ENCODE data around the gene FOXRED1.
"Not testable (repeated sequence)": the region's sequence is repeated elsewhere in the genome, so short reads cannot be mapped to it uniquely, and the experiment has no call there.

FOXRED1 gene

GRCh38 chr11:126308271-126308671, 39.3 kb downstream of the FOXRED1 start:
- DNase-seq (ENCODE audit: low read depth, low spot score): no peak
- H3K4me3 ChIP-seq (ENCODE audit: low read length): no peak overlapping the region

- not testable (repeated sequence) for DNase-seq (ENCODE audit: low read depth, low spot score); H3K4me3 ChIP-seq (ENCODE audit: low read length)
Measured at GRCh38 chr11:126308771-126309170, 39.8 kb downstream of the FOXRED1 start.

GRCh38 chr11:126310200-126310991, 41.4 kb downstream of the FOXRED1 start:
- no peak overlapping the region for H3K4me3 ChIP-seq (ENCODE audit: low read length)
- no peak for DNase-seq (ENCODE audit: low read depth, low spot score)

GRCh38 chr11:126310992-126311310, 42.0 kb downstream of the FOXRED1 start:
- no peak for DNase-seq (ENCODE audit: low read depth, low spot score)
- H3K4me3 ChIP-seq (ENCODE audit: low read length): no peak overlapping the region

- no peak for DNase-seq (ENCODE audit: low read depth, low spot score)
- H3K4me3 ChIP-seq (ENCODE audit: low read length): no peak overlapping the region
Measured at GRCh38 chr11:126311401-126312291, 42.7 kb downstream of the FOXRED1 start.

GRCh38 chr11:126312961-126313360, 44.0 kb downstream of the FOXRED1 start:
- no peak overlapping the region for H3K4me3 ChIP-seq (ENCODE audit: low read length)
- no peak for DNase-seq (ENCODE audit: low read depth, low spot score)

- no peak for DNase-seq (ENCODE audit: low read depth, low spot score)
- H3K4me3 ChIP-seq (ENCODE audit: low read length): no peak overlapping the region
Measured at GRCh38 chr11:126313826-126314225, 44.9 kb downstream of the FOXRED1 start.

GRCh38 chr11:126317432-126317755, 48.4 kb downstream of the FOXRED1 start:
- peak overlapping the region; percentile 38 for H3K4me3 ChIP-seq (ENCODE audit: low read length)
- no peak for DNase-seq (ENCODE audit: low read depth, low spot score)

- peak overlapping the region; percentile 38 for H3K4me3 ChIP-seq (ENCODE audit: low read length)
- peak; percentile 79 for DNase-seq (ENCODE audit: low read depth, low spot score)
Measured at GRCh38 chr11:126317756-126318573, 49.0 kb downstream of the FOXRED1 start.

GRCh38 chr11:126318574-126319373, 49.8 kb downstream of the FOXRED1 start:
- peak overlapping the region; percentile 38 for H3K4me3 ChIP-seq (ENCODE audit: low read length)
- DNase-seq (ENCODE audit: low read depth, low spot score): peak; percentile 95

- peak overlapping the region; percentile 38 for H3K4me3 ChIP-seq (ENCODE audit: low read length)
- DNase-seq (ENCODE audit: low read depth, low spot score): no peak
Measured at GRCh38 chr11:126319374-126319740, 50.4 kb downstream of the FOXRED1 start.

- no peak for DNase-seq (ENCODE audit: low read depth, low spot score)
- H3K4me3 ChIP-seq (ENCODE audit: low read length): no peak overlapping the region
Measured at GRCh38 chr11:126322996-126323395, 54.0 kb downstream of the FOXRED1 start.

GRCh38 chr11:126327281-126328000, 58.5 kb downstream of the FOXRED1 start:
- no peak for DNase-seq (ENCODE audit: low read depth, low spot score)
- H3K4me3 ChIP-seq (ENCODE audit: low read length): no peak overlapping the region

Measured in Jurkat, Clone E6-1 (cell line).